ENCODE data around the gene TPRG1L. TPM values are rescaled to one million over a fixed set of nuclear protein-coding genes. Genes with fewer than 3 reads are reported as not detected.

The TPRG1L gene
- total RNA-seq, 6 donors from 2014 or later, result 16.6 to 48.3 (median 40.2) TPM

- H3K4me1 ChIP-seq, result peaks cover 26 to 60% (median 54%) of the 10 kb centered on the region in 4 donors
- peaks cover 0 to 8% (median 1%) of the 10 kb centered on the region in 4 donors for H3K27me3 ChIP-seq
- TF ChIP-seq POLR2AphosphoS5 (IDR thresholded peaks at IDR 0.05), result no peak
- no peak for TF ChIP-seq POLR2A (IDR thresholded peaks at IDR 0.05)
- TF ChIP-seq EP300 (IDR thresholded peaks at IDR 0.05), result no peak
- TF ChIP-seq, protein P1, sequence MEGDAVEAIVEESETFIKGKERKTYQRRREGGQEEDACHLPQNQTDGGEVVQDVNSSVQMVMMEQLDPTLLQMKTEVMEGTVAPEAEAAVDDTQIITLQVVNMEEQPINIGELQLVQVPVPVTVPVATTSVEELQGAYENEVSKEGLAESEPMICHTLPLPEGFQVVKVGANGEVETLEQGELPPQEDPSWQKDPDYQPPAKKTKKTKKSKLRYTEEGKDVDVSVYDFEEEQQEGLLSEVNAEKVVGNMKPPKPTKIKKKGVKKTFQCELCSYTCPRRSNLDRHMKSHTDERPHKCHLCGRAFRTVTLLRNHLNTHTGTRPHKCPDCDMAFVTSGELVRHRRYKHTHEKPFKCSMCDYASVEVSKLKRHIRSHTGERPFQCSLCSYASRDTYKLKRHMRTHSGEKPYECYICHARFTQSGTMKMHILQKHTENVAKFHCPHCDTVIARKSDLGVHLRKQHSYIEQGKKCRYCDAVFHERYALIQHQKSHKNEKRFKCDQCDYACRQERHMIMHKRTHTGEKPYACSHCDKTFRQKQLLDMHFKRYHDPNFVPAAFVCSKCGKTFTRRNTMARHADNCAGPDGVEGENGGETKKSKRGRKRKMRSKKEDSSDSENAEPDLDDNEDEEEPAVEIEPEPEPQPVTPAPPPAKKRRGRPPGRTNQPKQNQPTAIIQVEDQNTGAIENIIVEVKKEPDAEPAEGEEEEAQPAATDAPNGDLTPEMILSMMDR (IDR thresholded peaks at IDR 0.05), result no peak
- H3K4me3 ChIP-seq, result peak overlapping the region in 3 of 4 donors; percentile 58 to 65 (median 60)
- 3 to 6% methylated on average over 4 to 24 of the region's 27 CpGs for WGBS, 2 donors
- H3K27ac ChIP-seq, result peak overlapping the region in 1 of 4 donors; percentile 56
- no peaks in the 10 kb centered on the region for H3K9me3 ChIP-seq
- ATAC-seq (ENCODE audit: low FRiP score in 2 of 2) (no peak), DNase-seq (no peak)
- no peaks in the 10 kb centered on the region for H3K36me3 ChIP-seq
These were observed 14.2 kb upstream of the TPRG1L start for GRCh38 chr1:3610527-3611169.

GRCh38 chr1:3611170-3612019 is 13.4 kb upstream of the TPRG1L start, which contains the start of gene MEGF6:
Gene MEGF6, minus strand, starts transcription at chr1:3611508. Its CDS starts 240 bp downstream, at chr1:3611268.
- Histone ChIP-seq H3K27me3 (peaks cover 0 to 8% (median 1%) of the 10 kb centered on the region in 4 donors), H3K36me3 (no peaks in the 10 kb centered on the region), H3K4me1 (peaks cover 26 to 60% (median 54%) of the 10 kb centered on the region in 4 donors), H3K9me3 (no peaks in the 10 kb centered on the region), H3K27ac (peak within 1 kb of the TSS in 1 of 4 donors; percentile 56), H3K4me3 (peak within 1 kb of the TSS; percentile 38 to 65 (median 59))
- DNase-seq (peak; percentile 90 to 95), ATAC-seq (ENCODE audit: low FRiP score in 2 of 2) (peak; percentile 64 to 81)
- 6 to 8% methylated on average over 10 to 16 of the region's 87 CpGs for WGBS, 2 donors
- no peak for TF ChIP-seq EP300 (IDR thresholded peaks at IDR 0.05)
- TF ChIP-seq, protein P1 (IDR thresholded peaks at IDR 0.05), result no peak
- TF ChIP-seq POLR2A (IDR thresholded peaks at IDR 0.05), result peak in 1 of 4 donors; percentile 32
- no peak for TF ChIP-seq POLR2AphosphoS5 (IDR thresholded peaks at IDR 0.05)

DNA sequence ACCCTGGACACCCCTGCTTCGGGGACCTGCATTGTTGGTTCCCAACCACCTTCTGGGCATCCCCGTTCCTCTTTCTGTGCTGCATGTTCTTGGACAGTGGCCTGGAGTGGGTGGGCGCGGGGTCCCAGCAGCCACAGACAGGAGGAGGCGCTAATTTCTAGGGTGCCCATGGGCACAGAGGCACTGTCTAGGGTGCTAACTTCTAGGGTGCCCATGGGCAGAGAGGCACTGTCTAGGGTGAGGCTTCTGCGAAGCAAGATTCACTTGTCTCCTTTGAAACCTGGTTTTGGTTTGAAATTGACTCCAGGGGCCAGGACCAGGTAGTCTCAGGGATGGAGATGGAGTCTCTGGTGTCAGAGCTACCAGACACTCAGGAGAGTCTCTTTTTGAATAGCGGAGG is 12.7 kb upstream of the TPRG1L start:
- peaks cover 0 to 8% (median 1%) of the 10 kb centered on the region in 4 donors for H3K27me3 ChIP-seq
- peaks cover 26 to 60% (median 54%) of the 10 kb centered on the region in 4 donors for H3K4me1 ChIP-seq
- TF ChIP-seq POLR2A (IDR thresholded peaks at IDR 0.05) (no peak), EP300 (IDR thresholded peaks at IDR 0.05) (no peak), POLR2AphosphoS5 (IDR thresholded peaks at IDR 0.05) (no peak)
- TF ChIP-seq, protein P1 (IDR thresholded peaks at IDR 0.05), result no peak
- ATAC-seq (ENCODE audit: low FRiP score in 2 of 2), result no peak
- WGBS, 2 donors, result 44 to 62% methylated on average over 3 to 7 of the region's 7 CpGs
- DNase-seq, result no peak
- no peaks in the 10 kb centered on the region for H3K36me3 ChIP-seq
- peak overlapping the region in 1 of 4 donors; percentile 3 for H3K27ac ChIP-seq
- no peaks in the 10 kb centered on the region for H3K9me3 ChIP-seq
- peak overlapping the region in 3 of 4 donors; percentile 58 to 65 (median 60) for H3K4me3 ChIP-seq

DNA sequence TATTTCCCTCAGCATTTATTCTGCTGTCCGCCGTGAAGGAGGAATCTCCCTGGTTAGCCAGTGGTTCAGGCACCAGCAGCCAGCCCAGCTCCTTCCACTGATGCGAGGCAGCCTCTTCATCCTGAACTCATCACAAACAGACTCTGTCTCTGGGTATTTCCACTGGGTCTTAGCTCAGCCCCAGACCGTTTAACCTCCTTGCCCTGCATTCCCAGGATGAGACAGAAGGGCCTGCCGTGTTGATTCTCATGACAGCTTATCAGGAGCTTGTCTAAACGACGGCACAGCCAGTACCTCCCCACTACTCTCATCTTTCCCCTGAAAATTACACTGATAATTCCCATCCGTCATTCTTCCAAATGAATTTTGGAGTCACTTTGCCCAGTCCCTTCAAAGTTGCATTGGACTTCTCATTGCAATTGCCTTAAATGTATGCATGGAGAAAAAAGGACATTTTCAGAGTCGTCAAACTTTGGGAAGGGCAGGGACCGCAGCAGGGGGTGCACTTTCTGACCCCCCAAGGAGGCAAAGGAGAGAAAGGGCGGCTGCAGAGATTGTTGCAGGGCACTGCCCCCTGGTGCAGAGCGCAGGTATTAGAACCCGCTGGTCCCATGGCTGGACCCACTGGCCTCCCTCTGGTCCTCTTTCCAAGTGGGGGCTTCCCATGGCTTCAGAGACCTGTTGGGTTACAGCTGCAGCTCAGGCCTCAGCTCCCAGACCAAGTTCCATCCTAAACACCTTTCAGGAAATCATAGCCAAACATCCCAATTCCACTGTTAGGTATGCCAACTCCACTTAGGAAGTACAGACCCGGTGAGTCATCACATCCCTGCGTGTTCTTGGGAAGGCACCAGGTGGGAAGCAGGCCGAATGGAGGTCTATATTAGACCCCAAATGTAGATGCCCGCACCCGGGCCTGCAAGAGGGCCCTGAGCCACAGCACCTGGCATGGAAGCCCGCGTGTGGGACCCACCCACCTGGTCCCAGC is 9.8 kb upstream of the TPRG1L start:
- no peak for ATAC-seq (ENCODE audit: low FRiP score in 2 of 2)
- peaks cover 0 to 8% (median 2%) of the 10 kb centered on the region in 4 donors for H3K27me3 ChIP-seq
- H3K9me3 ChIP-seq, result no peaks in the 10 kb centered on the region
- peaks cover 35 to 56% (median 54%) of the 10 kb centered on the region in 4 donors for H3K4me1 ChIP-seq
- H3K4me3 ChIP-seq, result no peak overlapping the region
- TF ChIP-seq POLR2A (IDR thresholded peaks at IDR 0.05) (no peak), EP300 (IDR thresholded peaks at IDR 0.05) (no peak), POLR2AphosphoS5 (IDR thresholded peaks at IDR 0.05) (no peak)
- TF ChIP-seq, protein P1 (IDR thresholded peaks at IDR 0.05), result peak; percentile 40 to 66 (median 61)
- 58 to 66% methylated on average over 19 to 20 of the region's 20 CpGs for whole genome bisulfite sequencing, 2 donors
- no peaks in the 10 kb centered on the region for H3K36me3 ChIP-seq
- peak in 1 of 2 donors; percentile 54 for DNase-seq
- H3K27ac ChIP-seq, result no peak overlapping the region

Data from upper lobe of left lung (tissue), 6 donors.